22Rv1 (cell line): Measurements from ENCODE around the gene MRGPRD.

ENCODE experiments used
- CTCF ChIP-seq: fragments of 450-650 bp; IDR thresholded peaks from 2 replicates; pipeline ENCODE4 v1.5.1; 2017; ENCODE audit warnings: mild to moderate bottlenecking
- ZFX ChIP-seq: fragments of 450-650 bp; IDR thresholded peaks from 2 replicates; pipeline ENCODE4 v1.6.1; 2017; ENCODE audit warnings: antibody characterized with exemption, borderline replicate concordance

- TF ChIP-seq CTCF (peak; percentile 25; the same call in 1 of the 2 replicates), ZFX (no peak)
Observed at GRCh38 chr11:68956142-68956541, 24.6 kb downstream of the MRGPRD start.
